ENCODE data around the gene DNAH11. TPM values are rescaled to one million over a fixed set of nuclear protein-coding genes. Genes with fewer than 3 reads are reported as not detected.

DNAH11 gene
- total and polyA plus RNA-seq, 2 of the 8 experiments (the other 6 are each of a cell fraction or from before 2014, with no cell fraction given), result 1.8 to 4.9 TPM

DNA sequence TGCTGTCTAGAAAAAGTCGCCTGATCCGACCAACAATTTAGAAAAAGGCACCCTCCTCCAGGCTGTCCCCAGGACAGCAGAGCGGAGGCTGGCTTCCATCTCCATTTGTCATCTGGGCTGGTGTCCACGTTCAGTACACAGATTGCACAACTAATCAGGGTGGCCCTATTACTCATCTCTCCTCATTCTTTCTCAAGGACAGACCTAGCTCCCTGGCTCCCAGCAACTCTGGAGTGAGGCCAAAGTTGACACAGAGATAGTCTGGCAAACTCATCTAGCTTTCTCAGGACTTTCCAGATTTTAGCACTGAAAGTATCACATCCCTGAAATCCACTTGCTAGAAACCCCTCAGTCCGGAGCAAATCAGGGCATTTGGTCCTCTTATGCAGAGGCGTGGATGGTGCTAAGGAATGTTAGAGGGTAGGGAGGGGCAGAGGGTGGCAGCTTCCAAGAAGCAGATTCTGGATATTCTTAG lies 75.1 kb downstream of the DNAH11 start:
- ChIA-PET CTCF (ENCODE audit: partially characterized antibody) (no interaction called here), POLR2A (ENCODE audit: partially characterized antibody) (interaction anchor here (1.0 kb wide), 1 partner anchor 66 kb away, joined by 3 read pairs; no protein-coding TSS in a partner anchor)
- H3K56ac ChIP-seq (replicated peaks; ENCODE audit: insufficient read length, low read depth, low read length), result no peak overlapping the region
- H3K79me1 ChIP-seq (ENCODE audit: low read depth, low read length), result no peaks in the 10 kb centered on the region
- no peak overlapping the region for H3K27ac ChIP-seq (ENCODE audit: low read depth, low read length)
- no peak for DNase-seq (ENCODE audit: low read depth in 1 of 2, low spot score in 2 of 2)
- no peak overlapping the region for H3K18ac ChIP-seq (ENCODE audit: extremely low read depth, low read length)
- 95% methylated on average over 6 of the region's 6 CpGs; no CpG with 5 or more reads in 1 of the 2 experiments for WGBS, 2 experiments (ENCODE audit: extremely low coverage in 1 of 2, insufficient coverage in 1 of 2, insufficient read length in 1 of 2, insufficient replicate concordance in 2 of 2, low coverage in 1 of 2, low lambda C conversion rate in 2 of 2, missing lambda C conversion rate in 1 of 2)
- 0 out of 2 replicates have a peak overlapping the region, but pooled peaks have one; percentile 21 for H2BK5ac ChIP-seq (ENCODE audit: low read depth, low read length)
- no peak overlapping the region; the same call in 1 of the 2 replicates for H2AK5ac ChIP-seq (ENCODE audit: low read depth, low read length)
- no peak overlapping the region for H3K4ac ChIP-seq (replicated peaks; ENCODE audit: insufficient read length, low read depth, low read length)
- no peak overlapping the region for H4K5ac ChIP-seq (ENCODE audit: insufficient read length, low read depth, low read length)
- H4K91ac ChIP-seq (replicated peaks; ENCODE audit: insufficient read length, low read length), result no peak overlapping the region
- no peak overlapping the region for H3K9ac ChIP-seq (replicated peaks in 1 of 4; ENCODE audit: extremely low read depth in 1 of 4, low read depth in 3 of 4, low read length in 3 of 4)
- H2BK20ac ChIP-seq (ENCODE audit: low read length), result no peak overlapping the region
- H3K4me1 ChIP-seq (replicated peaks in 1 of 4; ENCODE audit: control insufficient read depth in 3 of 4, insufficient read depth in 4 of 4, low read length in 3 of 4), result no peaks in the 10 kb centered on the region
- no peak overlapping the region for H3K4me2 ChIP-seq (ENCODE audit: insufficient read depth in 1 of 2, low read depth in 2 of 2, low read length in 2 of 2)
- H3K9me3 ChIP-seq (ENCODE audit: insufficient read depth in 2 of 2, low read depth in 1 of 2, low read length in 1 of 2), result no peaks in the 10 kb centered on the region
- H3K23ac ChIP-seq (ENCODE audit: insufficient read length), result no peak overlapping the region
- no peaks in the 10 kb centered on the region for H3K23me2 ChIP-seq (ENCODE audit: low read depth, low read length)
- no peak overlapping the region for H2BK15ac ChIP-seq (ENCODE audit: low read length)
- no peak overlapping the region for H2AFZ ChIP-seq (ENCODE audit: low read length)
- no peaks in the 10 kb centered on the region for H3K36me3 ChIP-seq (ENCODE audit: control insufficient read depth in 2 of 4, insufficient read depth in 4 of 4, low read length in 3 of 4)
- no peak overlapping the region for H2BK12ac ChIP-seq (ENCODE audit: low read depth, low read length)
- no peaks in the 10 kb centered on the region for H3K27me3 ChIP-seq (replicated peaks in 1 of 4; ENCODE audit: control insufficient read depth in 3 of 4, extremely low read depth in 1 of 4, insufficient read depth in 3 of 4, low read length in 3 of 4)
- no peaks in the 10 kb centered on the region for H3K79me2 ChIP-seq (ENCODE audit: control insufficient read depth in 1 of 2, insufficient read depth in 2 of 2, low read length in 2 of 2)
- no peak overlapping the region for H2BK120ac ChIP-seq (replicated peaks; ENCODE audit: low read depth, low read length)
- H3K4me3 ChIP-seq (ENCODE audit: extremely low read depth in 1 of 4, insufficient read depth in 2 of 4, low read depth in 3 of 4, low read length in 4 of 4), result no peak overlapping the region
- H3K14ac ChIP-seq (ENCODE audit: insufficient read length), result no peak overlapping the region
- no peak overlapping the region for H4K8ac ChIP-seq (ENCODE audit: extremely low read depth, insufficient read depth, low read length)
- FAIRE-seq, result no peak
- no peaks in the 10 kb centered on the region for H4K20me1 ChIP-seq (replicated peaks in 1 of 2; ENCODE audit: control insufficient read depth in 1 of 2, insufficient read depth in 2 of 2, low read length in 2 of 2)
- TF ChIP-seq CBX5 (IDR thresholded peaks at IDR 0.05; ENCODE audit: low read depth, low read length), result no peak
- no peak for TF ChIP-seq TAF1 (IDR thresholded peaks at IDR 0.05; ENCODE audit: low read depth, low read length)
- no peak for TF ChIP-seq CREB1 (IDR thresholded peaks at IDR 0.05)
